Sigmoid colon (tissue), 7 donors: ENCODE measurements around the gene FAR1. TPM values are rescaled to one million over a fixed set of nuclear protein-coding genes. Genes with fewer than 3 reads are reported as not detected.

Experiments
- DNase-seq: peaks from one replicate; pipeline ENCODE4 v3.0.0-alpha.2; 2019
- H3K27ac ChIP-seq, 4 donors: fragments of 200-600 bp; sonication (generic); one replicate each; pipeline ENCODE4 v1.5.1; 2016 to 2019; ENCODE audit warnings: mild to moderate bottlenecking in 1 of 4
- H3K27me3 ChIP-seq, 3 donors: fragments of 200-600 bp; sonication (generic); one replicate each; pipeline ENCODE4 v1.5.1; 2019; ENCODE audit warnings: mild to moderate bottlenecking in 1 of 3
- H3K36me3 ChIP-seq, 4 donors: fragments of 200-600 bp; sonication (generic); one replicate each; pipeline ENCODE4 v1.5.1; 2016 to 2019
- H3K4me1 ChIP-seq, 4 donors: fragments of 200-600 bp; sonication (generic); one replicate each; pipeline ENCODE4 v1.5.1; 2017 to 2019
- H3K4me3 ChIP-seq, 4 donors: fragments of 200-600 bp; sonication (generic); one replicate each; pipeline ENCODE4 v1.5.1; 2017 to 2019; ENCODE audit warnings: mild to moderate bottlenecking in 2 of 4, moderate library complexity in 1 of 4
- H3K9me3 ChIP-seq, 4 donors: fragments of 200-600 bp in 3 of 4; sonication (generic) in 3 of 4; one replicate each; pipeline versions ENCODE4 v1.5.1 to v1.6.1; 2013 to 2019
- CTCF ChIP-seq, 4 experiments: fragments of 450-650 bp in 3 of 4; fragments of 200-600 bp in 1 of 4; IDR thresholded peaks; one replicate each; pipeline ENCODE4 v1.5.1; 2016 to 2019; ENCODE audit warnings: antibody characterized with exemption in 4 of 4, mild to moderate bottlenecking in 3 of 4, moderate library complexity in 2 of 4
- EP300 ChIP-seq, 4 donors: sonication (generic); formaldehyde crosslinking; IDR thresholded peaks; one replicate each; pipeline ENCODE4 v1.6.1; 2017; ENCODE audit warnings: antibody characterized with exemption in 4 of 4
- POLR2A ChIP-seq, 2 donors: fragments of 450-650 bp; IDR thresholded peaks; one replicate each; pipeline ENCODE4 v1.6.1; 2016; ENCODE audit warnings: antibody characterized with exemption in 2 of 2, mild to moderate bottlenecking in 2 of 2, moderate library complexity in 2 of 2
- POLR2AphosphoS5 ChIP-seq, 4 donors: sonication (generic); formaldehyde crosslinking; IDR thresholded peaks; one replicate each; pipeline ENCODE4 v1.6.1; 2017; ENCODE audit warnings: antibody characterized with exemption in 4 of 4
- WGBS, 2 donors: extraction: QIAGEN DNeasy Blood & Tissue Kit; methylation state at CpG; one replicate each; pipeline ENCODE4 v1.1.7; 2013; 5-methylcytosine and 5-hydroxymethylcytosine counted together
- intact Hi-C: fragments of 100-400 bp; cut with DNase I; formaldehyde crosslinking; loops from one replicate; pipeline ENCODE4 v1.15.1; 2023
- polyA plus RNA-seq, 3 donors: library from polyadenylated mRNA; stranded (reverse); fragments of 200-250 nt; gene quantifications; one replicate each; pipeline ENCODE4 v1.2.3, GENCODE V29; 2013
- total RNA-seq, 4 donors: library from RNA; depleted of rRNA; stranded (reverse); fragments of >200 nt; gene quantifications; one replicate each; pipeline ENCODE4 v1.1.0, GENCODE V29; 2016
- donor health status: healthy with polysubstance abuse.
- donor health status: Bipolar disorder and iron deficiency.
- donor health status: healthy.

FAR1 gene
- total and polyA plus RNA-seq, 7 donors, result 22.8 to 52.1 (median 37.1) TPM

DNA sequence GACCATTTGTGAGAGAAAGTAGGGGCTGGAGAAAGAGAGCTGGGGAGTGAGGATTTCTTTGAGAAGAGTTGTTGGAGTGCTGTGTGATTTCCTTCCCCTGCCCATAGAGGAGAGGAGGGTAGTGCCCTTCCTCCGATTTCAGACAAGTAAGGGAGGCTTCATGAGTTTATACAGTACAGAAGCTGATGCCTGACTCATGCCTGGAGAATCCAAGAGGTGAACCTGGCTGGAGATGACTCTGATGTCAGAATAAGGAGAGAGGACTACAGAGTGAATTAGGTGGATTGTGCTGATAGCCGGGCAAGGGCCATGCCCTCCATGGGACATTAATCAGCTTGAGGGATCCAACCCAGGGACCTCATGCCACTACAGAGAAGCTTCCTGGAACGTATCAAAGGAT, 91.6 kb downstream of the FAR1 start:
- TF ChIP-seq POLR2AphosphoS5 (IDR thresholded peaks at IDR 0.05) (no peak), POLR2A (IDR thresholded peaks at IDR 0.05) (no peak), EP300 (IDR thresholded peaks at IDR 0.05) (no peak), CTCF (IDR thresholded peaks at IDR 0.05) (no peak)
- H3K36me3 ChIP-seq, result no peaks in the 10 kb centered on the region
- 85 to 86% methylated on average over 3 of the region's 3 CpGs for WGBS, 2 donors
- intact Hi-C loops, result no loop called here
- H3K4me3 ChIP-seq, result no peak overlapping the region
- no peaks in the 10 kb centered on the region for H3K27me3 ChIP-seq
- no peaks in the 10 kb centered on the region for H3K4me1 ChIP-seq
- H3K27ac ChIP-seq, result no peak overlapping the region
- no peak for DNase-seq
- H3K9me3 ChIP-seq, result no peaks in the 10 kb centered on the region

DNA sequence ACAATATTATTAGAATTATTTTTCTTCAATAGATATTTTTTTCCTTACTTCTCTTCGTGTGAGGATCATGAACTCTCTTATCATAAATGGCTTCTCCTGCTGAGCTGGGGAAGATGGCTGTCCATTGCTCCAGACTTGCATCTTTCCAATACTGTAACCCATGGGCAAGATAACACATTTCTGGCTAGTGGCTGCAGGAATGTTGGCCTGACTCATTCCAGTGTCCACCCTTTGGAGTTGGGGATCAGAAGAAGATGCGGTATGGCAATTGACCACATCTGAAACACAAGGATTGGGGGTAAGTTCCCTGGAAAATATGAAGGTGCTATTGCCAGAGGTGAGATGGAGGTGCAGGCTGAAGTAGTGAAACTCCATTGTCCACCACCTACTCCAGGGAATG, 92.8 kb downstream of the FAR1 start:
- H3K4me3 ChIP-seq, result no peak overlapping the region
- no peak overlapping the region for H3K27ac ChIP-seq
- no peaks in the 10 kb centered on the region for H3K36me3 ChIP-seq
- H3K27me3 ChIP-seq, result no peaks in the 10 kb centered on the region
- H3K9me3 ChIP-seq, result no peaks in the 10 kb centered on the region
- DNase-seq, result no peak
- intact Hi-C loops, result no loop called here
- TF ChIP-seq POLR2A (IDR thresholded peaks at IDR 0.05) (no peak), CTCF (IDR thresholded peaks at IDR 0.05) (no peak), POLR2AphosphoS5 (IDR thresholded peaks at IDR 0.05) (no peak), EP300 (IDR thresholded peaks at IDR 0.05) (no peak)
- H3K4me1 ChIP-seq, result no peaks in the 10 kb centered on the region
- 90 to 91% methylated on average over 2 of the region's 2 CpGs for WGBS, 2 donors

- no peaks in the 10 kb centered on the region for H3K9me3 ChIP-seq
- no peaks in the 10 kb centered on the region for H3K27me3 ChIP-seq
- H3K4me1 ChIP-seq, result no peaks in the 10 kb centered on the region
- DNase-seq, result no peak
- WGBS, 2 donors, result 87 to 93% methylated on average over 2 of the region's 2 CpGs
- no peak overlapping the region for H3K4me3 ChIP-seq
- no peak overlapping the region for H3K27ac ChIP-seq
- intact Hi-C loops, result no loop called here
- no peak for TF ChIP-seq CTCF (IDR thresholded peaks at IDR 0.05)
- TF ChIP-seq EP300 (IDR thresholded peaks at IDR 0.05), result no peak
- TF ChIP-seq POLR2AphosphoS5 (IDR thresholded peaks at IDR 0.05), result no peak
- no peak for TF ChIP-seq POLR2A (IDR thresholded peaks at IDR 0.05)
- no peaks in the 10 kb centered on the region for H3K36me3 ChIP-seq
Observed at GRCh38 chr11:13761716-13762115, 93.2 kb downstream of the FAR1 start.

DNA sequence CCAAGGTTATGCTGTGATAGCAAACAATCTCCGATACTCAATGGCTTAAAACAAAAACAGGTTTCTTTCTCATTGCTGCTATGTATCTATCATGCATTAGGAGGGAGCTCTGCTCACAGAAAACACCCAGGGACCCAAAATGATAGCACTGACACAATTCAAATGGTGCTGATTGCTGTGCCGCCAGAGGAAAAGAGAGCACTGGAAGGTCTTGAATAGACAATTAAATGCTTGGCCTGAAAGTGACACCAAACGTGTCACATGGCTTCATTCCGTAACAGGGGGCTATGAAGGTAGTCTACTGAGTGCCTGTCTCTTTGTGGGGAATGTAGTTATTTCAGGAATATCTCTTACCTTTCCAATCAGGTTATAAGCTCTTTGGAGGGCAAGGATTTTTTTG, 94.2 kb downstream of the FAR1 start:
- 85 to 87% methylated on average over 4 of the region's 4 CpGs for WGBS, 2 donors
- TF ChIP-seq EP300 (IDR thresholded peaks at IDR 0.05), result no peak
- TF ChIP-seq POLR2A (IDR thresholded peaks at IDR 0.05), result no peak
- no peak for TF ChIP-seq POLR2AphosphoS5 (IDR thresholded peaks at IDR 0.05)
- TF ChIP-seq CTCF (IDR thresholded peaks at IDR 0.05), result no peak
- H3K27ac ChIP-seq, result no peak overlapping the region
- H3K27me3 ChIP-seq, result no peaks in the 10 kb centered on the region
- no peaks in the 10 kb centered on the region for H3K9me3 ChIP-seq
- no peak for DNase-seq
- H3K36me3 ChIP-seq, result no peaks in the 10 kb centered on the region
- no peak overlapping the region for H3K4me3 ChIP-seq
- H3K4me1 ChIP-seq, result no peaks in the 10 kb centered on the region
- intact Hi-C loops, result no loop called here

- 90 to 93% methylated on average over 3 of the region's 3 CpGs for WGBS, 2 donors
- intact Hi-C loops, result no loop called here
Observed at GRCh38 chr11:13763341-13763740, 94.9 kb downstream of the FAR1 start.

More at GRCh38 chr11:13763341-13763740, 94.9 kb downstream of the FAR1 start:
- H3K27me3 ChIP-seq, result no peaks in the 10 kb centered on the region
- H3K36me3 ChIP-seq, result no peaks in the 10 kb centered on the region
- no peaks in the 10 kb centered on the region for H3K9me3 ChIP-seq
- no peak overlapping the region for H3K27ac ChIP-seq
- DNase-seq, result no peak
- H3K4me3 ChIP-seq, result no peak overlapping the region
- H3K4me1 ChIP-seq, result no peaks in the 10 kb centered on the region
- TF ChIP-seq POLR2AphosphoS5 (IDR thresholded peaks at IDR 0.05), result no peak
- no peak for TF ChIP-seq EP300 (IDR thresholded peaks at IDR 0.05)
- TF ChIP-seq CTCF (IDR thresholded peaks at IDR 0.05), result no peak
- no peak for TF ChIP-seq POLR2A (IDR thresholded peaks at IDR 0.05)
